GM12878 (cell line): ENCODE results near the gene ME2. TPM values are rescaled to one million over a fixed set of nuclear protein-coding genes. Genes with fewer than 3 reads are reported as not detected.

Experiments
- ATAC-seq: fragments of 200-7000 bp; cut with Tn5 transposase; 3 replicates; pipeline ENCODE4 v1.9.1; 2020; ENCODE audit warnings: mild to moderate bottlenecking, moderate library complexity
- BruUV-seq: library from RNA; stranded (reverse); fragments of 400-500 nt; replicated peaks from 2 replicates; lab custom pipeline; 2021; lab: Mats Ljungman, UMichigan
- CTCF ChIA-PET: fragments of 300-600 bp; sonication (Branson Sonifier 250); formaldehyde crosslinking; extraction: SDS; loops from one replicate; lab custom pipeline; 2021; ENCODE audit warnings: inconsistent platforms; lab: Yijun Ruan, JAX
- POLR2A ChIA-PET: fragments of 350-600 bp; formaldehyde crosslinking; extraction: SDS; loops from one replicate; lab custom pipeline; 2021; ENCODE audit warnings: inconsistent platforms; lab: Charles Lee
- RAD21 ChIA-PET: fragments of 300-600 bp; sonication (Branson Sonifier 250); formaldehyde crosslinking; loops from one replicate; lab custom pipeline; 2023; ENCODE audit warnings: antibody characterized with exemption; ENCODE audit not compliant: unreplicated experiment; lab: Charles Lee
- SMC1A ChIA-PET: fragments of 300-600 bp; sonication (Branson Sonifier 250); formaldehyde crosslinking; loops from one replicate; lab custom pipeline; 2023; ENCODE audit not compliant: unreplicated experiment, uncharacterized antibody; lab: Charles Lee
- DNase-seq: peaks from one replicate; pipeline ENCODE4 v3.0.0-alpha.2; 2011; ENCODE audit warnings: low read depth, low spot score
- FAIRE-seq: peaks from 3 replicates; lab custom pipeline; 2011; peaks lifted over from hg19 to GRCh38; lab: Jason Lieb, UNC
- H2AFZ ChIP-seq: 2 replicates; pipeline ENCODE4 v1.6.0; 2011; ENCODE audit warnings: low read depth, low read length, control low read depth; ENCODE audit not compliant: control insufficient read depth
- H3K27ac ChIP-seq: 2 replicates; pipeline ENCODE4 v1.5.1; 2011; ENCODE audit warnings: control low read depth; ENCODE audit not compliant: control insufficient read depth, insufficient read depth
- H3K27me3 ChIP-seq, 2 experiments: replicated peaks in 1 of 2; 2 replicates each; pipeline versions ENCODE4 v1.6.0 to v1.6.1; 2011; ENCODE audit warnings: low read length in 1 of 2; ENCODE audit not compliant: control insufficient read depth in 2 of 2, insufficient read depth in 2 of 2
- H3K36me3 ChIP-seq, 2 experiments: 2 replicates each; pipeline ENCODE4 v1.5.1; 2011; ENCODE audit warnings: low read length in 1 of 2; ENCODE audit not compliant: control insufficient read depth in 2 of 2, insufficient read depth in 2 of 2
- H3K4me1 ChIP-seq: 2 replicates; pipeline ENCODE4 v1.6.1; 2011; ENCODE audit warnings: mild to moderate bottlenecking, low read length, moderate library complexity, mixed read lengths; ENCODE audit not compliant: control insufficient read depth, insufficient read depth
- H3K4me2 ChIP-seq: 2 replicates; pipeline ENCODE4 v1.6.0; 2011; ENCODE audit warnings: control low read depth; ENCODE audit not compliant: control insufficient read depth, insufficient read depth
- H3K4me3 ChIP-seq: fragments of 200-600 bp; sonication (generic); 2 replicates; pipeline ENCODE4 v1.5.1; 2016
- H3K79me2 ChIP-seq: 2 replicates; pipeline ENCODE4 v1.6.0; 2011; ENCODE audit warnings: low read length; ENCODE audit not compliant: control insufficient read depth, insufficient read depth
- H3K9ac ChIP-seq: 2 replicates; pipeline ENCODE4 v1.8.0; 2011; ENCODE audit warnings: low read length, control low read depth, mixed read lengths; ENCODE audit not compliant: control insufficient read depth, insufficient read depth
- H3K9me3 ChIP-seq: replicated peaks from 3 replicates; pipeline ENCODE4 v1.5.1; 2011; ENCODE audit warnings: mild to moderate bottlenecking, low read length; ENCODE audit not compliant: control insufficient read depth, insufficient read depth
- H4K20me1 ChIP-seq: 2 replicates; pipeline ENCODE4 v1.6.0; 2011; ENCODE audit not compliant: control insufficient read depth, insufficient read depth
- ASH2L ChIP-seq: fragments of 300-600, 200-600 bp; sonication (generic); IDR thresholded peaks from 2 replicates; pipeline ENCODE4 v1.6.1; 2017; ENCODE audit warnings: low read depth, mild to moderate bottlenecking, borderline replicate concordance
- BHLHE40 ChIP-seq, 2 experiments: fragments of 450-650 bp in 1 of 2; IDR thresholded peaks; 2 replicates each; pipeline ENCODE4 v1.6.1; 2011 to 2017; ENCODE audit warnings: low read depth in 2 of 2, borderline replicate concordance in 1 of 2, improper control_type of control experiment in 1 of 2, low read length in 1 of 2, mild to moderate bottlenecking in 1 of 2
- BMI1 ChIP-seq: fragments of 450-650 bp; IDR thresholded peaks from 2 replicates; pipeline ENCODE4 v1.6.1; 2016; ENCODE audit warnings: mild to moderate bottlenecking, moderate library complexity, borderline replicate concordance
- EP300 ChIP-seq, 2 experiments: fragments of 150-350 bp in 1 of 2; IDR thresholded peaks; 2 replicates each; pipeline ENCODE4 v1.6.1; 2011 to 2012; ENCODE audit warnings: low read depth in 2 of 2, low read length in 2 of 2, borderline replicate concordance in 1 of 2, improper control_type of control experiment in 1 of 2, inconsistent platforms in 1 of 2; ENCODE audit not compliant: control insufficient read depth in 1 of 2
- ETV6 ChIP-seq, 2 experiments: fragments of 450-650 bp in 1 of 2; IDR thresholded peaks in 1 of 2; conservative IDR thresholded peaks in 1 of 2; 2 replicates each; pipeline ENCODE4 v1.6.1; 2014; ENCODE audit warnings: antibody characterized with exemption in 1 of 2, borderline replicate concordance in 1 of 2, low read depth in 1 of 2, mild to moderate bottlenecking in 1 of 2, moderate library complexity in 1 of 2
- FOXK2 ChIP-seq: fragments of 450-650 bp; IDR thresholded peaks from 2 replicates; pipeline ENCODE4 v1.6.1; 2017; ENCODE audit warnings: mild to moderate bottlenecking, moderate library complexity
- HDAC6 ChIP-seq: fragments of 200-600 bp; sonication (generic); IDR thresholded peaks from one replicate; pipeline ENCODE4 v1.8.0; 2017; ENCODE audit warnings: antibody characterized with exemption; ENCODE audit not compliant: unreplicated experiment
- KLF5 ChIP-seq: fragments of 450-650 bp; IDR thresholded peaks from 2 replicates; pipeline ENCODE4 v1.6.1; 2014; ENCODE audit warnings: mild to moderate bottlenecking; ENCODE audit not compliant: partially characterized antibody
- MYC ChIP-seq: IDR thresholded peaks from 2 replicates; pipeline ENCODE4 v1.6.1; 2011; ENCODE audit warnings: mild to moderate bottlenecking, low read length, moderate library complexity, inconsistent platforms; ENCODE audit not compliant: insufficient read depth, insufficient replicate concordance, insufficient read length, severe bottlenecking
- PML ChIP-seq: IDR thresholded peaks from 2 replicates; pipeline ENCODE4 v1.6.1; 2012; ENCODE audit warnings: low read length, inconsistent platforms
- RELA ChIP-seq: fragments of 450-650 bp; IDR thresholded peaks from 2 replicates; pipeline ENCODE4 v1.8.0; 2014; ENCODE audit warnings: borderline replicate concordance; ENCODE audit not compliant: partially characterized antibody
- TCF7 ChIP-seq: IDR thresholded peaks from 2 replicates; pipeline ENCODE4 v1.6.1; 2014; ENCODE audit warnings: antibody characterized with exemption, borderline replicate concordance
- WGBS: methylation state at CpG from one replicate; pipeline ENCODE4 v1.1.6; 2016; ENCODE audit warnings: low lambda C conversion rate; ENCODE audit not compliant: insufficient replicate concordance, insufficient coverage; ENCODE audit errors: missing lambda C conversion rate; 5-methylcytosine and 5-hydroxymethylcytosine counted together
- in situ Hi-C: fragments of 300-500 bp; cut with MboI; formaldehyde crosslinking; loops from 9 replicates; pipeline ENCODE4 v1.14.3; 2018; ENCODE audit warnings: mixed read lengths
- intact Hi-C: fragments of 100-400 bp; cut with micrococcal nuclease; formaldehyde crosslinking; loops from one replicate; pipeline ENCODE4 v1.14.2; 2022; ENCODE audit not compliant: unreplicated experiment
- polyA plus RNA-seq, 11 experiments: library from polyadenylated mRNA; depleted of rRNA in 4 of 11; unstranded in 6 of 11; stranded (reverse) in 5 of 11; fragments of >200 nt; fragmentation: Nextera tagmentation in 4 of 11; fragmentation: Illumina TruSeq in 1 of 11; extraction: Ambion mirVana in 4 of 11; extraction: Trizol in 1 of 11; gene quantifications; 1 replicate in 1 of 11; 2 replicates in 10 of 11; pipeline versions ENCODE4 v1.2.1 to v1.2.3, GENCODE V29; 2011 to 2016; ENCODE audit warnings: inconsistent platforms in 2 of 11, missing spikeins in 2 of 11, low read depth in 1 of 11
- total RNA-seq, 4 experiments: library from RNA; depleted of rRNA in 3 of 4; stranded (reverse); fragments of >200 nt in 3 of 4; fragmentation: Illumina TruSeq in 1 of 4; extraction: Trizol in 1 of 4; gene quantifications; 2 replicates each; pipeline versions ENCODE4 v1.2.1 to v1.2.3, GENCODE V29; 2013 to 2021
- TF ChIP-seq, protein P1 (sequence below): fragments of 450-650 bp; IDR thresholded peaks from 2 replicates; pipeline ENCODE4 v1.6.1; 2018; ENCODE audit warnings: mild to moderate bottlenecking, low read depth, moderate library complexity; ENCODE audit not compliant: partially characterized antibody
- TF ChIP-seq, protein P2 (sequence below): fragments of 450-650 bp; IDR thresholded peaks from 2 replicates; pipeline ENCODE4 v1.6.1; 2017; ENCODE audit warnings: mild to moderate bottlenecking, moderate library complexity

Gene ME2
- total and polyA plus RNA-seq, 10 of the 15 experiments (the other 5 are each of a cell fraction or from before 2014, with no cell fraction given): 41.3 to 155 (median 133) TPM

DNA sequence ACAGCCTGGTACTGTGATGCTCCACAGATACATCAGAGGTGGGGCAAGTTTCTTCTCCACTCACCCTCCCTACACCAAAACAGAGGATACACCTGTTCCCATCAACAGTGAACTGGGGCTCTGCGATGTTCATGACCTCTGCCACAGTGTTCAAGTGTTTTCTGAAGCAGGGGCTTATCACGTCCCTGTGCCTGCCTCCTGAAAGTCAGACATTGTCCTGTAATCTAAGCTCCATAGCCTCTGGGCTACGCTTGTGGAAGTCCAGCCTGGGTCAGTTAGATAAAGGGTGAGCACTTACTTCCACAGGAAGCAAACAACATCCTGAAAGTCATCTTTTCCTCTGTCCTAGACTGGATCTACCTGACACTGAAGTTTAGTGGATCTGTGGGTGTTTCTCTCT, 38.9 kb upstream of the ME2 start:
- RAD21 ChIA-PET: no interaction called here
- H3K4me1 ChIP-seq: peaks cover 12% of the 10 kb centered on the region
- no peaks in the 10 kb centered on the region for H3K9me3 ChIP-seq
- no peak overlapping the region for H3K4me2 ChIP-seq
- intact Hi-C loops (no loop called here), in situ Hi-C loops (no loop called here)
- TF ChIP-seq ASH2L: no peak
- no peak for TF ChIP-seq ETV6 (conservative IDR thresholded peaks at IDR 0.05 in 1 of 2, IDR thresholded peaks at IDR 0.05 in 1 of 2; ENCODE audit: borderline replicate concordance in 1 of 2, low read depth in 1 of 2)
- TF ChIP-seq KLF5: no peak
- TF ChIP-seq, protein P1, sequence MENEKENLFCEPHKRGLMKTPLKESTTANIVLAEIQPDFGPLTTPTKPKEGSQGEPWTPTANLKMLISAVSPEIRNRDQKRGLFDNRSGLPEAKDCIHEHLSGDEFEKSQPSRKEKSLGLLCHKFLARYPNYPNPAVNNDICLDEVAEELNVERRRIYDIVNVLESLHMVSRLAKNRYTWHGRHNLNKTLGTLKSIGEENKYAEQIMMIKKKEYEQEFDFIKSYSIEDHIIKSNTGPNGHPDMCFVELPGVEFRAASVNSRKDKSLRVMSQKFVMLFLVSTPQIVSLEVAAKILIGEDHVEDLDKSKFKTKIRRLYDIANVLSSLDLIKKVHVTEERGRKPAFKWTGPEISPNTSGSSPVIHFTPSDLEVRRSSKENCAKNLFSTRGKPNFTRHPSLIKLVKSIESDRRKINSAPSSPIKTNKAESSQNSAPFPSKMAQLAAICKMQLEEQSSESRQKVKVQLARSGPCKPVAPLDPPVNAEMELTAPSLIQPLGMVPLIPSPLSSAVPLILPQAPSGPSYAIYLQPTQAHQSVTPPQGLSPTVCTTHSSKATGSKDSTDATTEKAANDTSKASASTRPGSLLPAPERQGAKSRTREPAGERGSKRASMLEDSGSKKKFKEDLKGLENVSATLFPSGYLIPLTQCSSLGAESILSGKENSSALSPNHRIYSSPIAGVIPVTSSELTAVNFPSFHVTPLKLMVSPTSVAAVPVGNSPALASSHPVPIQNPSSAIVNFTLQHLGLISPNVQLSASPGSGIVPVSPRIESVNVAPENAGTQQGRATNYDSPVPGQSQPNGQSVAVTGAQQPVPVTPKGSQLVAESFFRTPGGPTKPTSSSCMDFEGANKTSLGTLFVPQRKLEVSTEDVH: no peak
- no peak for TF ChIP-seq FOXK2
- no peak for TF ChIP-seq BMI1
- no peak for TF ChIP-seq MYC
- TF ChIP-seq TCF7: no peak
- TF ChIP-seq EP300 (IDR thresholded peaks at IDR 0.05; ENCODE audit: borderline replicate concordance in 1 of 2, control insufficient read depth in 1 of 2, low read depth in 2 of 2, low read length in 2 of 2): no peak
- TF ChIP-seq PML: no peak
- TF ChIP-seq BHLHE40 (IDR thresholded peaks at IDR 0.05; ENCODE audit: borderline replicate concordance in 1 of 2, low read depth in 2 of 2, low read length in 1 of 2): no peak
- TF ChIP-seq, protein P2, sequence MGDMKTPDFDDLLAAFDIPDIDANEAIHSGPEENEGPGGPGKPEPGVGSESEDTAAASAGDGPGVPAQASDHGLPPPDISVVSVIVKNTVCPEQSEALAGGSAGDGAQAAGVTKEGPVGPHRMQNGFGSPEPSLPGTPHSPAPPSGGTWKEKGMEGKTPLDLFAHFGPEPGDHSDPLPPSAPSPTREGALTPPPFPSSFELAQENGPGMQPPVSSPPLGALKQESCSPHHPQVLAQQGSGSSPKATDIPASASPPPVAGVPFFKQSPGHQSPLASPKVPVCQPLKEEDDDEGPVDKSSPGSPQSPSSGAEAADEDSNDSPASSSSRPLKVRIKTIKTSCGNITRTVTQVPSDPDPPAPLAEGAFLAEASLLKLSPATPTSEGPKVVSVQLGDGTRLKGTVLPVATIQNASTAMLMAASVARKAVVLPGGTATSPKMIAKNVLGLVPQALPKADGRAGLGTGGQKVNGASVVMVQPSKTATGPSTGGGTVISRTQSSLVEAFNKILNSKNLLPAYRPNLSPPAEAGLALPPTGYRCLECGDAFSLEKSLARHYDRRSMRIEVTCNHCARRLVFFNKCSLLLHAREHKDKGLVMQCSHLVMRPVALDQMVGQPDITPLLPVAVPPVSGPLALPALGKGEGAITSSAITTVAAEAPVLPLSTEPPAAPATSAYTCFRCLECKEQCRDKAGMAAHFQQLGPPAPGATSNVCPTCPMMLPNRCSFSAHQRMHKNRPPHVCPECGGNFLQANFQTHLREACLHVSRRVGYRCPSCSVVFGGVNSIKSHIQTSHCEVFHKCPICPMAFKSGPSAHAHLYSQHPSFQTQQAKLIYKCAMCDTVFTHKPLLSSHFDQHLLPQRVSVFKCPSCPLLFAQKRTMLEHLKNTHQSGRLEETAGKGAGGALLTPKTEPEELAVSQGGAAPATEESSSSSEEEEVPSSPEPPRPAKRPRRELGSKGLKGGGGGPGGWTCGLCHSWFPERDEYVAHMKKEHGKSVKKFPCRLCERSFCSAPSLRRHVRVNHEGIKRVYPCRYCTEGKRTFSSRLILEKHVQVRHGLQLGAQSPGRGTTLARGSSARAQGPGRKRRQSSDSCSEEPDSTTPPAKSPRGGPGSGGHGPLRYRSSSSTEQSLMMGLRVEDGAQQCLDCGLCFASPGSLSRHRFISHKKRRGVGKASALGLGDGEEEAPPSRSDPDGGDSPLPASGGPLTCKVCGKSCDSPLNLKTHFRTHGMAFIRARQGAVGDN: no peak
- TF ChIP-seq RELA: no peak
- TF ChIP-seq HDAC6: no peak
- no peaks in the 10 kb centered on the region for H4K20me1 ChIP-seq
- H3K79me2 ChIP-seq: no peaks in the 10 kb centered on the region
- POLR2A ChIA-PET: no interaction called here
- no peak overlapping the region for H3K27ac ChIP-seq
- BruUV-seq: no TSS peak
- H3K27me3 ChIP-seq: no peaks in the 10 kb centered on the region
- no peaks in the 10 kb centered on the region for H3K36me3 ChIP-seq
- DNase-seq (no peak), ATAC-seq (no peak), FAIRE-seq (no peak)
- no peak overlapping the region for H3K4me3 ChIP-seq
- 32% methylated on average over 3 of the region's 3 CpGs for WGBS
- no peak overlapping the region for H2AFZ ChIP-seq
- CTCF ChIA-PET: no interaction called here
- no peak overlapping the region for H3K9ac ChIP-seq
- SMC1A ChIA-PET: no interaction called here
